AG04449 (cell line): Measurements from ENCODE around the gene PARG.

Experiments used
- CTCF ChIA-PET: fragments of 350-600 bp; formaldehyde crosslinking; extraction: SDS; loops from one replicate; lab custom pipeline; 2021; ENCODE audit warnings: antibody characterized with exemption; lab: Yijun Ruan, JAX
- POLR2A ChIA-PET: fragments of 400-600, 350-600 bp; formaldehyde crosslinking; extraction: SDS; loops from one replicate; lab custom pipeline; 2020; ENCODE audit warnings: antibody characterized with exemption, inconsistent platforms; lab: Yijun Ruan, JAX
- DNase-seq: peaks from one replicate; pipeline ENCODE4 v3.0.0-alpha.2; 2010; ENCODE audit warnings: low read depth, low spot score
- H3K4me3 ChIP-seq: 2 replicates; pipeline ENCODE4 v1.5.1; 2011; ENCODE audit warnings: low read depth, mild to moderate bottlenecking, control low read depth, low read length
- TF ChIP-seq, protein P1 (sequence below): IDR thresholded peaks from one replicate; pipeline ENCODE4 v1.5.1; 2011; ENCODE audit warnings: mild to moderate bottlenecking, moderate library complexity, low read length, control low read depth, inconsistent platforms; ENCODE audit not compliant: insufficient read depth; ENCODE audit errors: missing control alignments

Gene PARG

GRCh38 chr10:49834201-49834600 lies 107.6 kb downstream of the PARG start:
- TF ChIP-seq, protein P1, sequence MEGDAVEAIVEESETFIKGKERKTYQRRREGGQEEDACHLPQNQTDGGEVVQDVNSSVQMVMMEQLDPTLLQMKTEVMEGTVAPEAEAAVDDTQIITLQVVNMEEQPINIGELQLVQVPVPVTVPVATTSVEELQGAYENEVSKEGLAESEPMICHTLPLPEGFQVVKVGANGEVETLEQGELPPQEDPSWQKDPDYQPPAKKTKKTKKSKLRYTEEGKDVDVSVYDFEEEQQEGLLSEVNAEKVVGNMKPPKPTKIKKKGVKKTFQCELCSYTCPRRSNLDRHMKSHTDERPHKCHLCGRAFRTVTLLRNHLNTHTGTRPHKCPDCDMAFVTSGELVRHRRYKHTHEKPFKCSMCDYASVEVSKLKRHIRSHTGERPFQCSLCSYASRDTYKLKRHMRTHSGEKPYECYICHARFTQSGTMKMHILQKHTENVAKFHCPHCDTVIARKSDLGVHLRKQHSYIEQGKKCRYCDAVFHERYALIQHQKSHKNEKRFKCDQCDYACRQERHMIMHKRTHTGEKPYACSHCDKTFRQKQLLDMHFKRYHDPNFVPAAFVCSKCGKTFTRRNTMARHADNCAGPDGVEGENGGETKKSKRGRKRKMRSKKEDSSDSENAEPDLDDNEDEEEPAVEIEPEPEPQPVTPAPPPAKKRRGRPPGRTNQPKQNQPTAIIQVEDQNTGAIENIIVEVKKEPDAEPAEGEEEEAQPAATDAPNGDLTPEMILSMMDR, result no peak
- ChIA-PET POLR2A (no interaction called here), CTCF (no interaction called here)
- no peak overlapping the region for H3K4me3 ChIP-seq
- no peak for DNase-seq

- ChIA-PET POLR2A (no interaction called here), CTCF (no interaction called here)
- no peak overlapping the region for H3K4me3 ChIP-seq
- TF ChIP-seq, protein P1, result no peak
- no peak for DNase-seq
These were observed 108.7 kb downstream of the PARG start for GRCh38 chr10:49833168-49833567.

GRCh38 chr10:49831352-49832035 lies 110.3 kb downstream of the PARG start:
- POLR2A ChIA-PET, result interaction anchor here (0.8 kb wide), 1 partner anchor 34 kb away, joined by 3 read pairs; no protein-coding TSS in a partner anchor
- DNase-seq, result peak; percentile 17
- TF ChIP-seq, protein P1, result no peak
- CTCF ChIA-PET, result no interaction called here
- H3K4me3 ChIP-seq, result no peak overlapping the region

DNA sequence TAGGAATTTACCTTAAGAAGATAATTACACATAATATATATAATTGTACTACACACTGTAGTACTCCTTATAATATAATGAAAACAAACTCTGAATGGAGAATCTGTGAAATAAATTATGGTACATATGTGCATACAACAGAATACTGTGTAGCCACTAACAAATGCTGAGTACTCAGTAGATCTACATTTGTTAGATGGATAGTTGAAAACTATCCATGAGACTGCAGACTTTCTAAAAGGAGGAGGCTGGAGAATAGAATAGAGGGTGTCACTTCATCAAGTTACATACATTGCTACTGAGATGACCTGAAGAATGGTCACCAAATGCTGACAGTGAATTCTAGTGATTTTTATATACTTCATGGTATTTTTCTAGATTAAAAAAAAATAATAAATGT lies 111.0 kb downstream of the PARG start:
- ChIA-PET POLR2A (interaction anchor here (0.8 kb wide), 1 partner anchor 33 kb away, joined by 3 read pairs; no protein-coding TSS in a partner anchor), CTCF (no interaction called here)
- H3K4me3 ChIP-seq, result no peak overlapping the region
- TF ChIP-seq, protein P1, result no peak
- DNase-seq, result no peak

DNA sequence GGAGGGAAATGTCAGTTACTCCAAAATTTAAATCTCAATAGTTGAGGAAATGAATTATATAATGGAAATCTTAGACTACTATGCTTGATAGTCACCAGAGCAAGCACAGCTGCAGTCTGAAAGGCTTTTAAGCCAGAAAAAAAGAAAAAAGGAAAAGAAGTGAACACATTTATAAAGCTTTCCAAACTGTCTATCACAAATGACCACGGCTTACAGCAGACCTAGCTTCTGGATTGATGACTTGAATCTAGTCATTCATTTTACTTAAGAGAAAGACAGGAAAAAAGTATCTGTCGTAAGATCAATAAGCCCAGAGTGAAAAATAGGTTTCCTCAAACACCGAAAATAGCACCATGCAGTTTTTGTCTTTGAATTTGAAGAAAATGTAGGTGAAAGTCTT lies 111.8 kb downstream of the PARG start:
- TF ChIP-seq, protein P1, result no peak
- ChIA-PET CTCF (interaction anchor here (1.0 kb wide), 1 partner anchor 236 kb away, joined by 3 read pairs; no protein-coding TSS in a partner anchor), POLR2A (no interaction called here)
- no peak for DNase-seq
- no peak overlapping the region for H3K4me3 ChIP-seq

GRCh38 chr10:49827297-49827696 lies 114.5 kb downstream of the PARG start:
- no peak for DNase-seq
- POLR2A ChIA-PET, result interaction anchor here (0.5 kb wide), 1 partner anchor 82 kb away, joined by 3 read pairs; no protein-coding TSS in a partner anchor
- CTCF ChIA-PET, result no interaction called here
- TF ChIP-seq, protein P1, result no peak
- H3K4me3 ChIP-seq, result no peak overlapping the region
